ENCODE data around the gene FAM234A. TPM values are rescaled to one million over a fixed set of nuclear protein-coding genes. Genes with fewer than 3 reads are reported as not detected.
"Not testable (repeated sequence)": the region's sequence is repeated elsewhere in the genome, so short reads cannot be mapped to it uniquely, and the experiment has no call there.

FAM234A gene
- total RNA-seq, 1 experiment from 2014 or later, result 72.4 TPM

DNA sequence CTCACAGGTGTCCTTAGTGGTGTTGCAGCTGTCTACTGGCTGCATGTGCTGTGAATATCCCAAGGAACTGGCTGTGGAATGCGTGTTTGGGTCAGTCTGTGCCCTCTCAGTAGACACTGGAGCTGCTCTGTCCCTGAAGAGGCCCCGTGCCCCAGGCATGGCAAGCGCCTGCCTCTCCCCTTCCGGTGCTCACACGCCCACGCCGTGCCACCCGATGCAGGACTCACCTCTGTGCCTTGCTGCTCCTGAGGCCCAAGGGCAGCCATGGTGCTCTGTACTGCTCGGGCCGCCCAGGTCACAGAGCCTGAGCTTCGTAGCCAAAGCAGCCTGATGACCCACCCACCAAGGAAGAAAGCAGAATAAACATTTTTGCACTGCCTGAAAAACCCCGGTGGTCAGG is 31.1 kb downstream of the FAM234A start:
- ChIA-PET POLR2A (ENCODE audit: low non-redundant PET) (no interaction called here), CTCF (no interaction called here)
- TF ChIP-seq, protein P1, sequence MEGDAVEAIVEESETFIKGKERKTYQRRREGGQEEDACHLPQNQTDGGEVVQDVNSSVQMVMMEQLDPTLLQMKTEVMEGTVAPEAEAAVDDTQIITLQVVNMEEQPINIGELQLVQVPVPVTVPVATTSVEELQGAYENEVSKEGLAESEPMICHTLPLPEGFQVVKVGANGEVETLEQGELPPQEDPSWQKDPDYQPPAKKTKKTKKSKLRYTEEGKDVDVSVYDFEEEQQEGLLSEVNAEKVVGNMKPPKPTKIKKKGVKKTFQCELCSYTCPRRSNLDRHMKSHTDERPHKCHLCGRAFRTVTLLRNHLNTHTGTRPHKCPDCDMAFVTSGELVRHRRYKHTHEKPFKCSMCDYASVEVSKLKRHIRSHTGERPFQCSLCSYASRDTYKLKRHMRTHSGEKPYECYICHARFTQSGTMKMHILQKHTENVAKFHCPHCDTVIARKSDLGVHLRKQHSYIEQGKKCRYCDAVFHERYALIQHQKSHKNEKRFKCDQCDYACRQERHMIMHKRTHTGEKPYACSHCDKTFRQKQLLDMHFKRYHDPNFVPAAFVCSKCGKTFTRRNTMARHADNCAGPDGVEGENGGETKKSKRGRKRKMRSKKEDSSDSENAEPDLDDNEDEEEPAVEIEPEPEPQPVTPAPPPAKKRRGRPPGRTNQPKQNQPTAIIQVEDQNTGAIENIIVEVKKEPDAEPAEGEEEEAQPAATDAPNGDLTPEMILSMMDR (conservative IDR thresholded peaks at IDR 0.05; ENCODE audit: low read depth, low read length), result no peak
- TF ChIP-seq EZH2 (IDR thresholded peaks at IDR 0.05; ENCODE audit: borderline replicate concordance, low read depth, low read length, poor library complexity, severe bottlenecking), result no peak
- H3K4me3 ChIP-seq (ENCODE audit: low read depth, low read length, poor library complexity, severe bottlenecking), result no peak overlapping the region
- peaks cover 8% of the 10 kb centered on the region for H3K36me3 ChIP-seq (ENCODE audit: insufficient read depth, low read length, poor library complexity, severe bottlenecking)
- no peaks in the 10 kb centered on the region for H3K9me3 ChIP-seq (ENCODE audit: low read depth, low read length, poor library complexity, severe bottlenecking)
- H3K4me1 ChIP-seq (ENCODE audit: insufficient read depth, low read length, poor library complexity, severe bottlenecking), result no peaks in the 10 kb centered on the region
- BruUV-seq (replicated peaks), result TSS peak; percentile 77
- no peak overlapping the region for H3K27ac ChIP-seq (ENCODE audit: low read depth, low read length, poor library complexity, severe bottlenecking)
- no peaks in the 10 kb centered on the region for H3K27me3 ChIP-seq (replicated peaks; ENCODE audit: insufficient read depth, low read depth, low read length, poor library complexity)
- intact Hi-C loops (cut with micrococcal nuclease; ENCODE audit: unreplicated experiment), result no loop called here
- no peak for DNase-seq (ENCODE audit: low spot score)

DNA sequence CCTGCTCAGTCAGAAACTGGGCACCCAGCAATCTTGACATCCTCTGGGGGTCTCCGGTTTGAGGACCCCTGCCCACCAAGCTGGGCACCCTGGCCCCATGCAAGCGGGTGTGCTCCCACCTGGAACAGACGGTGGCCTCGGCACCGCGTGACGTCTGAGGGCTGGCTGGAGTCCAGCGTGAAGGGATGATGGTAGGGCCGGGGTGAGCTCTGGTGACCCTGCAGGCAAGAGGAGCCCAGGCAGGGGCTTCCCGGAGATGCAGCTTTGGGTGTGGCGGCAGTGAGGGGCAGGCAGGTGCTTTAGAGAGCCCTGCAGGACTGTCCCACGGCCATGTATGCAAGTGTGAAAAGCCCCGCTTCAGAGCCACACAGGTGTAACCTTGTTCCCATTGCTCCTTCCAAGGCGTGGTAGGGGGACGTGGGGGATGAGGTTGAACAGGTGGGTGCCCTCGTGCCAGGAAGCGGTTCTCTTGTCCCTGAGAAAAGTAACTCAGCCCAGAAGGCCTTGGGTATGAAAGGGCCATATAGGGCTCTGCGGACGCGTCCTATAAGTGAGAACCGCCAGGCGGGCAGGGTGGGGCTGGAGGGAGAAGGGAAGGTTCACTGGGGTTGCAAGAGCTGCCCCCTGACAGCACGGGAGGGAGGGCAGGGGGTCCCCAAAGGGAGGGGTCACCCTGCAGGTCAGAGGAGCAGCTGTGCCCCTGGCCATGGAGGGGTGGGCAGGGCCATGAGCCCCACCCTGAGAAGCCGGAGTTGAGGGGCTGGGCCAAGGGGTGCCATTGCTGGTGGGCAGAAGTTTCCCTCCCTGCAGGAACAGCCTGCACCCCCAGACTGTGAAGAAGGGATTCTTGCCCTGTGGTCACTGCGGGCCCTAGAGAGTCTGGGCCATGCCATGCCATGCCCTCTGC is 31.9 kb downstream of the FAM234A start:
- H3K36me3 ChIP-seq (ENCODE audit: insufficient read depth, low read length, poor library complexity, severe bottlenecking), result peaks cover 8% of the 10 kb centered on the region
- no TSS peak for BruUV-seq (replicated peaks)
- H3K4me1 ChIP-seq (ENCODE audit: insufficient read depth, low read length, poor library complexity, severe bottlenecking), result no peaks in the 10 kb centered on the region
- H3K4me3 ChIP-seq (ENCODE audit: low read depth, low read length, poor library complexity, severe bottlenecking), result no peak overlapping the region
- POLR2A ChIA-PET (ENCODE audit: low non-redundant PET), result no interaction called here
- no peaks in the 10 kb centered on the region for H3K9me3 ChIP-seq (ENCODE audit: low read depth, low read length, poor library complexity, severe bottlenecking)
- intact Hi-C loops (cut with micrococcal nuclease; ENCODE audit: unreplicated experiment), result no loop called here
- CTCF ChIA-PET, result no interaction called here
- TF ChIP-seq, protein P1 (conservative IDR thresholded peaks at IDR 0.05; ENCODE audit: low read depth, low read length), result no peak
- TF ChIP-seq EZH2 (IDR thresholded peaks at IDR 0.05; ENCODE audit: borderline replicate concordance, low read depth, low read length, poor library complexity, severe bottlenecking), result no peak
- DNase-seq (ENCODE audit: low spot score), result no peak
- no peaks in the 10 kb centered on the region for H3K27me3 ChIP-seq (replicated peaks; ENCODE audit: insufficient read depth, low read depth, low read length, poor library complexity)
- no peak overlapping the region for H3K27ac ChIP-seq (ENCODE audit: low read depth, low read length, poor library complexity, severe bottlenecking)

DNA sequence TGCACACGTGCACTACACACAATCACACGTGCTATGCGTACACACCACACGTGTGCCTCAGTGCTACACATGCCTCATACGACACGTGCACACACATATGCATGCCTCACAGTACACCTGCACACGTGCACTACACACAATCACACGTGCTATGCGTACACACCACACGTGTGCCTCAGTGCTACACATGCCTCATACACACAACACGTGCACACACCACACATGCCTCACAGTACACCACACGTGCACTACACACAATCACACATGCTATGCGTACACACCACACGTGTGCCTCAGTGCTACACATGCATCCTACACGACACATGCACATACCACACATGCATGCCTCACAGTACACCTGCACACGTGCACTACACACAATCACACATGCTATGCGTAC is 32.9 kb downstream of the FAM234A start:
- DNase-seq (ENCODE audit: low spot score); H3K4me3 ChIP-seq (ENCODE audit: low read depth, low read length, poor library complexity, severe bottlenecking); H3K27ac ChIP-seq (ENCODE audit: low read depth, low read length, poor library complexity, severe bottlenecking); intact Hi-C loops (cut with micrococcal nuclease; ENCODE audit: unreplicated experiment); BruUV-seq (replicated peaks); H3K36me3 ChIP-seq (ENCODE audit: insufficient read depth, low read length, poor library complexity, severe bottlenecking); POLR2A ChIA-PET (ENCODE audit: low non-redundant PET); CTCF ChIA-PET; H3K4me1 ChIP-seq (ENCODE audit: insufficient read depth, low read length, poor library complexity, severe bottlenecking); H3K9me3 ChIP-seq (ENCODE audit: low read depth, low read length, poor library complexity, severe bottlenecking); H3K27me3 ChIP-seq (replicated peaks; ENCODE audit: insufficient read depth, low read depth, low read length, poor library complexity): not testable (repeated sequence)

Measured in A673 (cell line).